Fibroblast of mammary gland (primary cell): Measurements from ENCODE around the gene NT5DC4.
A peak's percentile ranks its signal among the peaks of the same experiment; 100 is the strongest.

Source experiments
- DNase-seq: peaks from one replicate; pipeline ENCODE4 v3.0.0-alpha.2; 2010; ENCODE audit warnings: low read depth
- H3K4me3 ChIP-seq: 2 replicates; pipeline ENCODE4 v1.5.1; 2011; ENCODE audit warnings: low read depth, mild to moderate bottlenecking, low read length, moderate library complexity; ENCODE audit not compliant: control insufficient read depth
- TF ChIP-seq, protein P1 (sequence below): conservative IDR thresholded peaks from 2 replicates; pipeline ENCODE4 v1.5.1; 2011; ENCODE audit warnings: low read depth, low read length, inconsistent platforms; ENCODE audit not compliant: control insufficient read depth, insufficient read depth

The NT5DC4 gene

DNA sequence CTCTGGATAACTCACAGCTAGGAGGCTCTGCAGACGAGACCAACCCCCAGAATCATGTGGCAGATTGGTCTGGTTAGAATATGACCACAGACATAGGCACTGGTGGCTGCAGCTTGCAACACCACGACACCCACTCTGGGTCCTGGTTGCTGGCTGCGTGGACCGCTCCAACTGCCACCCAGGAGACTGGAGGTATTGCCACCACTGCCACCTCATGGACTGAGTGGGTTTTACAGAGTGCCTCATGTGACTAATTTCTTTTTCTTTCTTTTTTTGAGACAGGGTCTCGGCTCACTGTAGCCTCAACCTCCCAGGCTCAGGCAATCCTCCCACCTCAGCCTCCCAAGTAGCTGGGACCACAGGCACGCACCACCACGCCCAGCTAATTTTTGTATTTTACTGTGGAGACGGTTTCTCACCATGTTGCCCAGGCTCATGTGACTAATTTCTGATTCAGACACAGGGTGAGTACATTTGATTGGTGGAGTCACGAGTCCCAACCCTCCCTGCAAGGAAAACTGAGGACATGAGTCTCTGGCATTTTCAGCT, 29.9 kb upstream of the NT5DC4 start:
- H3K4me3 ChIP-seq: no peak overlapping the region
- peak; percentile 85 for DNase-seq
- TF ChIP-seq, protein P1, sequence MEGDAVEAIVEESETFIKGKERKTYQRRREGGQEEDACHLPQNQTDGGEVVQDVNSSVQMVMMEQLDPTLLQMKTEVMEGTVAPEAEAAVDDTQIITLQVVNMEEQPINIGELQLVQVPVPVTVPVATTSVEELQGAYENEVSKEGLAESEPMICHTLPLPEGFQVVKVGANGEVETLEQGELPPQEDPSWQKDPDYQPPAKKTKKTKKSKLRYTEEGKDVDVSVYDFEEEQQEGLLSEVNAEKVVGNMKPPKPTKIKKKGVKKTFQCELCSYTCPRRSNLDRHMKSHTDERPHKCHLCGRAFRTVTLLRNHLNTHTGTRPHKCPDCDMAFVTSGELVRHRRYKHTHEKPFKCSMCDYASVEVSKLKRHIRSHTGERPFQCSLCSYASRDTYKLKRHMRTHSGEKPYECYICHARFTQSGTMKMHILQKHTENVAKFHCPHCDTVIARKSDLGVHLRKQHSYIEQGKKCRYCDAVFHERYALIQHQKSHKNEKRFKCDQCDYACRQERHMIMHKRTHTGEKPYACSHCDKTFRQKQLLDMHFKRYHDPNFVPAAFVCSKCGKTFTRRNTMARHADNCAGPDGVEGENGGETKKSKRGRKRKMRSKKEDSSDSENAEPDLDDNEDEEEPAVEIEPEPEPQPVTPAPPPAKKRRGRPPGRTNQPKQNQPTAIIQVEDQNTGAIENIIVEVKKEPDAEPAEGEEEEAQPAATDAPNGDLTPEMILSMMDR: peak; percentile 55

DNA sequence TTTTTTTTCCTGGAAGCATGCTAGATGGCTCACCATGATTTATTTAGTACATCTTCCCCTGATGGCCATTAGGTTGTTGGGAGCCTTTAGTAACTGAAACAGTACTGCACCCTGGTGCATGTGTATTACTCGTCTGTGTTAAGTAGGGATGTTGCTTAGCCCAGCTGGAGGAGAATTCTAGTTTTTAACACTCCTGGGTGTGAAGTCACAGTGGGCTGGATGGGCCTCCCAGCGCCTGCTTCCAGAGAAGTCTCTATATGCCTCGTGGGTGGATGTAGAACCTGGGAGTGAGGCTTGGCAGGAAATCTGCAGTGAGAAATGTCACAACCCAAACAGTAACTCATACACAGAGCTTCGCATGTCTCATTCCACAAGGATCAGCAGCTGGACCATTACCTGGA, 28.9 kb upstream of the NT5DC4 start:
- DNase-seq: peak; percentile 48
- no peak overlapping the region for H3K4me3 ChIP-seq
- TF ChIP-seq, protein P1: no peak

DNA sequence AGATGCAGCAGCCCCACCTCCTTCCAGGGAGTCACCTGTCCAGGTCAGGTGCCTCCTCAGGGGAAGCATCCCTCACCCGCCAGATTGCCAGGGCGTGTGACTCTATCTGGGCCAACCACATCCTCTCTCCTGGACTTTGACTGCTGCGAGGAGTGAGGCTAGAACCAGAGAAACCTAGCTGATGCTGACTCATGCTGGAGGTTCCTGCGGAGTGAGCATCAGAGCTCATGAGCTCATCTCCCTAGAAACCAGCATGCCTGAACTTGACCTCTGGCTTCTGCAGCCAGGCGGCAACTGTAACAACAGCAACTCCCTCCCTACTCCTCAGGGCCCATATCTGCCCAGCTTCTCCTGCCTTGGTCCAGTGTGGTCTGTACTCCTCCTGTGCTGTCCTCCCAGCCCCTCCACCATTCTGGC, 28.3 kb upstream of the NT5DC4 start:
- H3K4me3 ChIP-seq: no peak overlapping the region
- peak; percentile 97 for DNase-seq
- TF ChIP-seq, protein P1: no peak

DNA sequence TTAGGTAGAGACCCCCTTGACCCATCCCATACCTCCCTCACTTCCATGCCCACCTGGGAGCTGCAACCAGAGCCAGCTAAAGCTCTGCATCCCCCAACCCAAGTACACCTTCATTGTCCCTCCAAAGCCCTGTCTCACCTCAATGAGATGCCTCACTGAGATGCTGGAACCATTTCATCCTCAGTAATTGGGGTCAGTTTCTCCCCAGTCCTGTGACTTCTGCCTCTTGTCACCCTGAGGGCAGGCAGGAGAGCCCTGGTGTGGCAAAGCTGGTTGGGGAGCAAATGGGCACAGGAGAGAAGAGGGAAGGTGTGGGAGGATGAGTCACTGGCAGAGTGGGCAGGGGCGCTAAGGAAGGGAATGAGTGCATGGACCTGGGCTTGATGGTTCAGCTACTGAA, 27.9 kb upstream of the NT5DC4 start:
- no peak overlapping the region for H3K4me3 ChIP-seq
- no peak for DNase-seq
- TF ChIP-seq, protein P1: no peak

DNA sequence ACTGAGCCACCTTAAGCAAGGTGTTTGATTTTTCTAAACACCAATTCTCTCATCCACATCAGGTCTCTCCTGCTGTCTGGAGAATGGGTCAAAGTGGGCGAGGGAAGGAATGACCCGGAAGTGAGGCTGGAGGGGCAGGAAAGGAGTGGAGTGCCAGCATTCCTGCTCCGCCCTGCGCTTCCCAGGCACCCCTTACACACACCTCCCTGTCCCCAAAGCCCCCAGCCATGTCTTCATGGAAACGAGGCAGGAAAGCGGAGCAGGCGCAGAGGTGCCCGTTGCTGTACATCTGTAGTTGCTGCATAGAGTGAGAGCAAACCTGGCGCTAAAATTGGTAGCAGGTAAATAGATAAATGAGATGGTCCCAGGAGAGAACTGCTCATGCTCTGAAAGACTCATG, 27.2 kb upstream of the NT5DC4 start:
- no peak for DNase-seq
- H3K4me3 ChIP-seq: no peak overlapping the region
- TF ChIP-seq, protein P1: no peak

DNA sequence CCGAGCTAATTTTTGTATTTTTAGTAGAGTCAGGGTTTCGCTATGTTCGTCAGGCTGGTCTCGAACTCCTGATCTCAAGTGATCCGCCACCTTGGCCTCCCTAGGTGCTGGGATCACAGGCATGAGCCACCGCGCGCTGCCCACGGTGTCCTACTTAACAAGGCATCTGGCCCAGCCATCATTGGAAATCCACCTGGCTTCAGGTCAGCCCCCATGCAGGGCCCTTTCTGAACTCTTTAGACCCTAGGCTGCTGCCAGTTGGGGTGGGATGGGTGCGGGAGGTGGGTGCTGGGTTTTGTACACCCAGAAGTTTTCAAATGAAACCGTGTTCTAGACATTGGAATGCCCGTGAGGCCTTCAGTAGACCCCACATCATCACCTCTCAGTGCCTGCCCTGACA, 26.6 kb upstream of the NT5DC4 start:
- DNase-seq: no peak
- H3K4me3 ChIP-seq: no peak overlapping the region
- TF ChIP-seq, protein P1: no peak
